GDM1 (cell line): ENCODE data around the gene GUCY1A2.

Experiments
- DNase-seq: peaks from one replicate; lab custom pipeline; 2025; lab: John Stamatoyannopoulos, UW

GUCY1A2 gene

GRCh38 chr11:106728859-106729258, 289.4 kb downstream of the GUCY1A2 start:
- DNase-seq = no peak

- DNase-seq = no peak
Measured at GRCh38 chr11:106728379-106728778, 289.9 kb downstream of the GUCY1A2 start.

GRCh38 chr11:106727256-106727655, 291.0 kb downstream of the GUCY1A2 start:
- DNase-seq = no peak

GRCh38 chr11:106724293-106724892, 293.9 kb downstream of the GUCY1A2 start:
- no peak for DNase-seq

- no peak for DNase-seq
Measured at GRCh38 chr11:106723071-106723470, 295.2 kb downstream of the GUCY1A2 start.

GRCh38 chr11:106717222-106717621, 301.1 kb downstream of the GUCY1A2 start:
- DNase-seq = no peak

GRCh38 chr11:106714199-106714598, 304.1 kb downstream of the GUCY1A2 start:
- DNase-seq = no peak

- DNase-seq = no peak
Measured at GRCh38 chr11:106708348-106708747, 309.9 kb downstream of the GUCY1A2 start.

- DNase-seq = no peak
Measured at GRCh38 chr11:106706355-106706754, 311.9 kb downstream of the GUCY1A2 start.

GRCh38 chr11:106702805-106703204, 315.5 kb downstream of the GUCY1A2 start:
- no peak for DNase-seq

- no peak for DNase-seq
Measured at GRCh38 chr11:106697058-106697457, 321.2 kb downstream of the GUCY1A2 start.

GRCh38 chr11:106695506-106695905, 322.8 kb downstream of the GUCY1A2 start:
- no peak for DNase-seq

GRCh38 chr11:106694501-106694900, 323.8 kb downstream of the GUCY1A2 start:
- DNase-seq = no peak

- no peak for DNase-seq
Measured at GRCh38 chr11:106691807-106692365, 326.4 kb downstream of the GUCY1A2 start.

GRCh38 chr11:106690923-106691322, 327.4 kb downstream of the GUCY1A2 start:
- DNase-seq = no peak

- DNase-seq = no peak
Measured at GRCh38 chr11:106684944-106685343, 333.3 kb downstream of the GUCY1A2 start.

- no peak for DNase-seq
Measured at GRCh38 chr11:106683435-106683834, 334.8 kb downstream of the GUCY1A2 start.

GRCh38 chr11:106681435-106681834, 336.8 kb downstream of the GUCY1A2 start:
- no peak for DNase-seq

- DNase-seq = no peak
Measured at GRCh38 chr11:106679581-106679980, 338.7 kb downstream of the GUCY1A2 start.

GRCh38 chr11:106679181-106679580, 339.1 kb downstream of the GUCY1A2 start:
- no peak for DNase-seq

- no peak for DNase-seq
Measured at GRCh38 chr11:106670069-106670468, 348.2 kb downstream of the GUCY1A2 start.

GRCh38 chr11:106668147-106668546, 350.1 kb downstream of the GUCY1A2 start:
- no peak for DNase-seq

- no peak for DNase-seq
Measured at GRCh38 chr11:106656646-106657045, 361.6 kb downstream of the GUCY1A2 start.

- no peak for DNase-seq
Measured at GRCh38 chr11:106644824-106645223, 373.5 kb downstream of the GUCY1A2 start.
